ENCODE data around the gene KDM7A. TPM values are rescaled to one million over a fixed set of nuclear protein-coding genes. Genes with fewer than 3 reads are reported as not detected.

Gene KDM7A
- total RNA-seq, 4 donors from 2014 or later = 59.0 to 108 (median 66.9) TPM

- peaks cover 0 to 8% of the 10 kb centered on the region in 2 donors for H3K4me1 ChIP-seq
- no peak overlapping the region for H3K27ac ChIP-seq
- no peaks in the 10 kb centered on the region for H3K27me3 ChIP-seq
- in situ Hi-C loops (cut with MboI; ENCODE audit: low sequenced_read_pairs in 4 of 4) = no loop called here
- ATAC-seq = no peak
- TF ChIP-seq, protein P1, sequence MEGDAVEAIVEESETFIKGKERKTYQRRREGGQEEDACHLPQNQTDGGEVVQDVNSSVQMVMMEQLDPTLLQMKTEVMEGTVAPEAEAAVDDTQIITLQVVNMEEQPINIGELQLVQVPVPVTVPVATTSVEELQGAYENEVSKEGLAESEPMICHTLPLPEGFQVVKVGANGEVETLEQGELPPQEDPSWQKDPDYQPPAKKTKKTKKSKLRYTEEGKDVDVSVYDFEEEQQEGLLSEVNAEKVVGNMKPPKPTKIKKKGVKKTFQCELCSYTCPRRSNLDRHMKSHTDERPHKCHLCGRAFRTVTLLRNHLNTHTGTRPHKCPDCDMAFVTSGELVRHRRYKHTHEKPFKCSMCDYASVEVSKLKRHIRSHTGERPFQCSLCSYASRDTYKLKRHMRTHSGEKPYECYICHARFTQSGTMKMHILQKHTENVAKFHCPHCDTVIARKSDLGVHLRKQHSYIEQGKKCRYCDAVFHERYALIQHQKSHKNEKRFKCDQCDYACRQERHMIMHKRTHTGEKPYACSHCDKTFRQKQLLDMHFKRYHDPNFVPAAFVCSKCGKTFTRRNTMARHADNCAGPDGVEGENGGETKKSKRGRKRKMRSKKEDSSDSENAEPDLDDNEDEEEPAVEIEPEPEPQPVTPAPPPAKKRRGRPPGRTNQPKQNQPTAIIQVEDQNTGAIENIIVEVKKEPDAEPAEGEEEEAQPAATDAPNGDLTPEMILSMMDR (IDR thresholded peaks at IDR 0.05 in 4 of 5, conservative IDR thresholded peaks at IDR 0.05 in 1 of 5) = no peak
- TF ChIP-seq POLR2A (IDR thresholded peaks at IDR 0.05) = no peak
- H3K4me3 ChIP-seq = no peak overlapping the region
- no peak for DNase-seq
- H3K9me3 ChIP-seq = no peaks in the 10 kb centered on the region
- H3K36me3 ChIP-seq = no peaks in the 10 kb centered on the region
- intact Hi-C loops (cut with DNase I; ENCODE audit: low total_unique reads) = no loop called here
Observed at GRCh38 chr7:140048138-140048537, 128.6 kb downstream of the KDM7A start.

- Histone ChIP-seq H3K27ac (no peak overlapping the region), H3K4me3 (no peak overlapping the region), H3K36me3 (no peaks in the 10 kb centered on the region), H3K4me1 (peaks cover 0 to 8% of the 10 kb centered on the region in 2 donors), H3K27me3 (no peaks in the 10 kb centered on the region), H3K9me3 (no peaks in the 10 kb centered on the region)
- intact Hi-C loops (cut with DNase I; ENCODE audit: low total_unique reads) (no loop called here), in situ Hi-C loops (cut with MboI; ENCODE audit: low sequenced_read_pairs in 4 of 4) (no loop called here)
- no peak for TF ChIP-seq POLR2A (IDR thresholded peaks at IDR 0.05)
- TF ChIP-seq, protein P1 (IDR thresholded peaks at IDR 0.05 in 4 of 5, conservative IDR thresholded peaks at IDR 0.05 in 1 of 5) = no peak
- no peak for ATAC-seq
- DNase-seq = no peak
Observed at GRCh38 chr7:140047197-140047596, 129.6 kb downstream of the KDM7A start.

GRCh38 chr7:140045697-140046096, 131.1 kb downstream of the KDM7A start:
- Histone ChIP-seq H3K4me3 (no peak overlapping the region), H3K9me3 (no peaks in the 10 kb centered on the region), H3K27ac (no peak overlapping the region), H3K4me1 (peaks cover 0 to 8% of the 10 kb centered on the region in 2 donors), H3K27me3 (no peaks in the 10 kb centered on the region), H3K36me3 (no peaks in the 10 kb centered on the region)
- ATAC-seq = no peak
- in situ Hi-C loops (cut with MboI; ENCODE audit: low sequenced_read_pairs in 4 of 4) = no loop called here
- intact Hi-C loops (cut with DNase I; ENCODE audit: low total_unique reads) = no loop called here
- TF ChIP-seq, protein P1 (IDR thresholded peaks at IDR 0.05 in 4 of 5, conservative IDR thresholded peaks at IDR 0.05 in 1 of 5) = no peak
- no peak for TF ChIP-seq POLR2A (IDR thresholded peaks at IDR 0.05)
- DNase-seq = no peak

DNA sequence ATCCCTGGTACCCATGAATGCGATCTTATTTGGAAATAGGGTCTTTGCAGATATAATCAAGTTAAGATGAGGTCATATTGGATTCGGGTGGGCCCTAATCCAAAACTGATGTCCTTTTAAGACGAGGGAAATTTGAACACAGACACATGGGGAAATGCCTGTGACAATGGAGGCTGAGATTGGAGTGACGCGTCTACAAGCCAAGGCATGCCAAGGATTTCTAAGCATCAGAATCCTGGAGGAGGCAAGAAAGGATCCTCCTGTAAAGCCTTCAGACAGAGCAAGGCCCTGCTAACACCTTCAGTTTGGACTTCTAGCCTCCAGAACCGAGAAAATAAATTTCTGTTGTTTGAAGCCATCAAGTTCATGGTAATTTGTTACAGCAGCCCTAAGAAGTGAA, 132.5 kb downstream of the KDM7A start:
- H3K4me3 ChIP-seq = no peak overlapping the region
- no peak overlapping the region for H3K27ac ChIP-seq
- H3K9me3 ChIP-seq = no peaks in the 10 kb centered on the region
- no peaks in the 10 kb centered on the region for H3K36me3 ChIP-seq
- no peak for DNase-seq
- ATAC-seq = no peak
- intact Hi-C loops (cut with DNase I; ENCODE audit: low total_unique reads) = no loop called here
- no peaks in the 10 kb centered on the region for H3K27me3 ChIP-seq
- TF ChIP-seq, protein P1 (IDR thresholded peaks at IDR 0.05 in 4 of 5, conservative IDR thresholded peaks at IDR 0.05 in 1 of 5) = no peak
- TF ChIP-seq POLR2A (IDR thresholded peaks at IDR 0.05) = no peak
- in situ Hi-C loops (cut with MboI; ENCODE audit: low sequenced_read_pairs in 4 of 4) = no loop called here
- H3K4me1 ChIP-seq = peaks cover 0 to 3% of the 10 kb centered on the region in 2 donors

DNA sequence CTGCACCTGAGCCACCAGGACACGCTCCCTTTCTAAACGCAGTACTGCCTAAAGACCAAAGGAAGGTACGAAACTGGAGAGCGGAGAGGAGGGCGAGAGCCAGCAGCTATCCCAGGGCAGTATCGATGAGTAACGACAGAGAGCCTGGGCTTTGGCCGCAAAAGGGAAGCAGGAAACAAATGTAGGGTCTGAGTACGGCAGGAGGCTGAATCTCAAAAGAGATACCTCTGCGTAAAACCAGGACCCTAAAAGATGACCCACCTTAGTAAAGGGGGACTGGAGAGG, 134.5 kb downstream of the KDM7A start:
- no peak for ATAC-seq
- H3K27me3 ChIP-seq = no peaks in the 10 kb centered on the region
- no peaks in the 10 kb centered on the region for H3K36me3 ChIP-seq
- TF ChIP-seq, protein P1 (IDR thresholded peaks at IDR 0.05 in 4 of 5, conservative IDR thresholded peaks at IDR 0.05 in 1 of 5) = no peak
- TF ChIP-seq POLR2A (IDR thresholded peaks at IDR 0.05) = no peak
- H3K9me3 ChIP-seq = no peaks in the 10 kb centered on the region
- intact Hi-C loops (cut with DNase I; ENCODE audit: low total_unique reads) (no loop called here), in situ Hi-C loops (cut with MboI; ENCODE audit: low sequenced_read_pairs in 4 of 4) (no loop called here)
- no peak overlapping the region for H3K27ac ChIP-seq
- no peak overlapping the region for H3K4me3 ChIP-seq
- DNase-seq = no peak
- H3K4me1 ChIP-seq = no peaks in the 10 kb centered on the region

Measured in gastrocnemius medialis (tissue), 4 donors.